CD4-positive, alpha-beta T cell treated with Interleukin-6 at 100 ng/mL for 8 hours (primary cell): ENCODE measurements around the gene NLRP8.
"Not testable (repeated sequence)": the region's sequence is repeated elsewhere in the genome, so short reads cannot be mapped to it uniquely, and the experiment has no call there.

Experiments used
- DNase-seq: peaks from one replicate; pipeline ENCODE4 v3.0.0-alpha.2; 2020; ENCODE audit warnings: mixed read lengths, low spot score

NLRP8 gene

GRCh38 chr19:55947532-55947931 is at the start of gene NLRP8:
Gene NLRP8, plus strand, starts transcription at chr19:55947832.
- no peak for DNase-seq

GRCh38 chr19:55898911-55899310 is 48.7 kb upstream of the NLRP8 start:
- no peak for DNase-seq

- DNase-seq, result no peak
These were observed 46.1 kb upstream of the NLRP8 start for GRCh38 chr19:55901369-55902079.

GRCh38 chr19:55902080-55902751 is 45.4 kb upstream of the NLRP8 start:
- no peak for DNase-seq

GRCh38 chr19:55907286-55907685 is 40.3 kb upstream of the NLRP8 start:
- no peak for DNase-seq

GRCh38 chr19:55907746-55908145 is 39.9 kb upstream of the NLRP8 start:
- no peak for DNase-seq

GRCh38 chr19:55909801-55910200 is 37.8 kb upstream of the NLRP8 start:
- no peak for DNase-seq

- DNase-seq, result no peak
These were observed 34.7 kb upstream of the NLRP8 start for GRCh38 chr19:55912916-55913315.

- DNase-seq, result no peak
These were observed 33.9 kb upstream of the NLRP8 start for GRCh38 chr19:55913643-55914268.

GRCh38 chr19:55923556-55923955 is 24.1 kb upstream of the NLRP8 start:
- DNase-seq, result no peak

- DNase-seq, result no peak
These were observed 19.6 kb upstream of the NLRP8 start for GRCh38 chr19:55927991-55928390.

- DNase-seq, result not testable (repeated sequence)
These were observed 18.4 kb upstream of the NLRP8 start for GRCh38 chr19:55929258-55929657.

GRCh38 chr19:55930996-55931515 is 16.6 kb upstream of the NLRP8 start:
- no peak for DNase-seq

- DNase-seq, result no peak
These were observed 15.7 kb upstream of the NLRP8 start, which contains the start of gene NLRP13 for GRCh38 chr19:55931936-55932386. Gene NLRP13, minus strand, starts transcription at chr19:55932336. Its CDS starts 25 bp downstream, at chr19:55932311.

- DNase-seq, result no peak
These were observed 12.4 kb upstream of the NLRP8 start for GRCh38 chr19:55935206-55935605.

- no peak for DNase-seq
These were observed 8.4 kb upstream of the NLRP8 start for GRCh38 chr19:55939206-55939605.

GRCh38 chr19:55940306-55940705 is 7.3 kb upstream of the NLRP8 start:
- DNase-seq, result no peak

GRCh38 chr19:55950566-55950965 is 2.9 kb downstream of the NLRP8 start:
- DNase-seq, result not testable (repeated sequence)

GRCh38 chr19:55956431-55956830 is 8.8 kb downstream of the NLRP8 start:
- no peak for DNase-seq

GRCh38 chr19:55958356-55958755 is 10.7 kb downstream of the NLRP8 start:
- no peak for DNase-seq

- no peak for DNase-seq
These were observed 12.5 kb downstream of the NLRP8 start for GRCh38 chr19:55959996-55960675.

- no peak for DNase-seq
These were observed 14.6 kb downstream of the NLRP8 start for GRCh38 chr19:55962186-55962585.
